Measurements from ENCODE around the gene SERF2. TPM values are rescaled to one million over a fixed set of nuclear protein-coding genes. Genes with fewer than 3 reads are reported as not detected.
"Not testable (repeated sequence)": the region's sequence is repeated elsewhere in the genome, so short reads cannot be mapped to it uniquely, and the experiment has no call there.

Gene SERF2
- total RNA-seq (2022), result 816 and 823 TPM in 2 replicates
- percentile 88 among the genes with signal in this experiment for Bru-seq, nascent RNA
- BruChase-seq, experiment 1, labeled RNA remaining after a 2-hour chase, result percentile 87 among the genes with signal in this experiment
- BruChase-seq, experiment 2, labeled RNA remaining after a 6-hour chase, result percentile 93 among the genes with signal in this experiment
- long read RNA-seq, transcript SERF2-205 (3 exons, 690 nt), result minor isoform, 5 of 1,456 reads
- long read RNA-seq, transcript SERF2-201 (3 exons, 1,537 nt), result major isoform, 1,418 of 1,456 reads
- long read RNA-seq, transcript SERF2-207 (2 exons, 582 nt), result minor isoform, 10 of 1,456 reads
- long read RNA-seq, partial matches to known transcripts, result 3 of 1,456 reads
- long read RNA-seq, other reads (novel, unspliced or antisense), result 14 of 1,456 reads

DNA sequence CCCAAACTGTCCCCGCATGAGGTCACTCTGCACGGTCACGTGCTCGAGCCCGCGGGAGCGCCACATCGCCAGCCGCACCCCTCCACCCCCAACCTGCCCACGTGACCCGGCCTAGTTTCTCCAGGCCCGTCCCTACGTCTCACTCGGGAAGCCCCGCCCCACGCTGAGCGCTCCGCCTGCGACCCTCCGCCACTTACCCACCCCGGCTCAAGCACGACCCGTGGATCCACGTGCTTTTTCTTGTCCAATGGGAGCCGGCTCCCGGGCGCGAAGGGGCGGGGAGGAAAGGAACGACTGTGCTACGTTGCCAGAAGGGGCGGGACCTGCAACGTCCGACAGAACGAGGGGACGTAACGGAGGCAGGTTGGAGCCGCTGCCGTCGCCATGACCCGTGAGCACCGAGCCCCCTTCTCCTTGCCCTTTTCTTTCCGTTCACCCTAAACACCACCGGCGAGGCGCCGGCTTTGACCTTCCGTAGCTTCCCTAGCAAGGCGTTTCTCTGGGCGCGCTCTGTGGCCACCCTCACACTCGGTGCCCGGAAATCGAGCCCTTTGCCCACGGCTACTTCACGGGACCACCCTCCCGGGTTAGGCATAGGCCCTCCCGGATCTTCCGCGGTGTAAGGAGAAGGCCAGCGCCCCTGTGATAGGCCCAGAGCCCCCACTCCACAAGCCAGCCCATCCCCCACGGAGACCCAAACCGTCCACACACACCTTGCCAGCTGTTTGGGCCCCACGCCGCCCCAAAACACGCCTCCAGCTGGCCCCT lies at the start of gene SERF2:
SERF2 (plus strand) TSS at position 328 of the 768 bp plus-strand sequence; CDS start at position 385, 57 bp downstream.
- DNase-seq, result peak; percentile 99 to 100
- H3K4me1 Mint-ChIP-seq (ENCODE audit: low read depth, unreplicated experiment), result peaks cover 12% of the 10 kb centered on the region
- Histone ChIP-seq H3K36me3 (ENCODE audit: control insufficient read depth, insufficient read depth, low read length) (peaks cover 5% of the 10 kb centered on the region; the same call in 1 of the 2 replicates), H3K9me3 (no peaks in the 10 kb centered on the region), H3K4me3 (ENCODE audit: low read depth, low read length) (peak within 1 kb of the TSS; percentile 92), H3K4me1 (peaks cover 11% of the 10 kb centered on the region; the same call in 1 of the 2 replicates), H3K27me3 (replicated peaks; ENCODE audit: control insufficient read depth, insufficient read depth, low read length) (no peaks in the 10 kb centered on the region)
- TSS peak; percentile 48 for BruUV-seq (replicated peaks)
- H3K36me3 Mint-ChIP-seq (ENCODE audit: insufficient read depth, unreplicated experiment), result peaks cover 54% of the 10 kb centered on the region
- H3K27me3 Mint-ChIP-seq (ENCODE audit: insufficient read depth, unreplicated experiment), result no peaks in the 10 kb centered on the region
- TF ChIP-seq CTCF (IDR thresholded peaks at IDR 0.05; ENCODE audit: insufficient read depth in 1 of 2, low read depth in 1 of 2, low read length in 1 of 2, severe bottlenecking in 1 of 2, unreplicated experiment in 1 of 2), result no peak
- intact Hi-C loops (cut with micrococcal nuclease; ENCODE audit: unreplicated experiment), result no loop called here
- ChIA-PET POLR2A (interaction anchor here (1.9 kb wide), 1 partner anchor 33 kb away, joined by 6 read pairs; the partner anchor contains the start of gene MFAP1), CTCF (no interaction called here)
- H3K4me3 Mint-ChIP-seq (ENCODE audit: unreplicated experiment), result peak within 1 kb of the TSS; percentile 98
- peak within 1 kb of the TSS; percentile 97 for H3K27ac Mint-ChIP-seq (ENCODE audit: unreplicated experiment)
- no peaks in the 10 kb centered on the region for H3K9me3 Mint-ChIP-seq (ENCODE audit: unreplicated experiment)

DNA sequence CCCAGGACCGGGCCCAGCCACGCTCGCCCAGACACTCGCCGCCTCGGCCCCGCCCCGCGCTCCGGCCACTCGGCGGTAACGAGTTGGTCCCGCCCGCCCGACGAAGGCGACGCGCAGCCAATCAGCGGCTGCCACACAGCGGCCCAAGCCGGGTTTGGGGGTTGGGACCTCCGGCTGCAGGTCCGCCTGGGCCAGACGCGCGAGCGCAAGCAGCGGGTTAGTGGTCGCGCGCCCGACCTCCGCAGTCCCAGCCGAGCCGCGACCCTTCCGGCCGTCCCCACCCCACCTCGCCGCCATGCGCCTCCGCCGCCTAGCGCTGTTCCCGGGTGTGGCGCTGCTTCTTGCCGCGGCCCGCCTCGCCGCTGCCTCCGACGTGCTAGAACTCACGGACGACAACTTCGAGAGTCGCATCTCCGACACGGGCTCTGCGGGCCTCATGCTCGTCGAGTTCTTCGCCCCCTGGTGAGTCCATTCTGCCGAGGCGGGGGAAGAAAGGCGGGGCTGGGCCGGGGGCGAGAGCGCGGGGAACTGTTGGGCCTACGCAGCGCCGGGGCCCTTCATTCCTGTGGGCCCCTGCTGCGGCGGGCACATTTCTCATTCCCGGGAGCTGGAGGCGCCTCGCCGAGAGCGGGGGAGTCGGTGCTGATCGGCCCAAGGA lies 45.7 kb upstream of the SERF2 start, which contains the start of gene PDIA3:
PDIA3 (plus strand) TSS at position 194 of the 658 bp plus-strand sequence; CDS start at position 296, 102 bp downstream.
- H3K4me3 ChIP-seq (ENCODE audit: low read depth, low read length), result peak within 1 kb of the TSS; percentile 94
- intact Hi-C loops (cut with micrococcal nuclease; ENCODE audit: unreplicated experiment); H3K9me3 Mint-ChIP-seq (ENCODE audit: unreplicated experiment); H3K4me1 Mint-ChIP-seq (ENCODE audit: low read depth, unreplicated experiment); H3K27me3 Mint-ChIP-seq (ENCODE audit: insufficient read depth, unreplicated experiment); H3K4me1 ChIP-seq; H3K9me3 ChIP-seq; BruUV-seq (replicated peaks); H3K36me3 ChIP-seq (ENCODE audit: control insufficient read depth, insufficient read depth, low read length); H3K27me3 ChIP-seq (replicated peaks; ENCODE audit: control insufficient read depth, insufficient read depth, low read length): not testable (repeated sequence)
- peak; percentile 93 to 96 for DNase-seq
- peak within 1 kb of the TSS; percentile 91 for H3K4me3 Mint-ChIP-seq (ENCODE audit: unreplicated experiment)
- ChIA-PET CTCF (interaction anchor here (1.0 kb wide), 1 partner anchor 236 kb away, joined by 3 read pairs; no protein-coding TSS in a partner anchor), POLR2A (interaction anchor here (0.6 to 1.0 kb wide), 6 partner anchors 52 to 521 kb away, joined by 3 to 9 read pairs (median 3); partner anchors contain the start of gene MFAP1)
- peaks cover 25% of the 10 kb centered on the region for H3K36me3 Mint-ChIP-seq (ENCODE audit: insufficient read depth, unreplicated experiment)
- H3K27ac Mint-ChIP-seq (ENCODE audit: unreplicated experiment), result peak within 1 kb of the TSS; percentile 94

GRCh38 chr15:43746903-43747309 lies 45.2 kb upstream of the SERF2 start:
- H3K4me3 Mint-ChIP-seq (ENCODE audit: unreplicated experiment), result peak overlapping the region; percentile 91
- H3K27me3 ChIP-seq (replicated peaks; ENCODE audit: control insufficient read depth, insufficient read depth, low read length); H3K27me3 Mint-ChIP-seq (ENCODE audit: insufficient read depth, unreplicated experiment); H3K9me3 ChIP-seq; H3K4me1 Mint-ChIP-seq (ENCODE audit: low read depth, unreplicated experiment); H3K36me3 ChIP-seq (ENCODE audit: control insufficient read depth, insufficient read depth, low read length); H3K4me1 ChIP-seq; POLR2A ChIA-PET; H3K9me3 Mint-ChIP-seq (ENCODE audit: unreplicated experiment); CTCF ChIA-PET; intact Hi-C loops (cut with micrococcal nuclease; ENCODE audit: unreplicated experiment); BruUV-seq (replicated peaks): not testable (repeated sequence)
- peak overlapping the region; percentile 94 for H3K4me3 ChIP-seq (ENCODE audit: low read depth, low read length)
- H3K27ac Mint-ChIP-seq (ENCODE audit: unreplicated experiment), result peak overlapping the region; percentile 94
- peaks cover 25% of the 10 kb centered on the region for H3K36me3 Mint-ChIP-seq (ENCODE audit: insufficient read depth, unreplicated experiment)
- DNase-seq, result peak; percentile 35 to 41
